GM19240 (cell line): Measurements from ENCODE around the gene REC8.

ENCODE experiments used
- DNase-seq: peaks from one replicate; pipeline ENCODE4 v3.0.0; 2011; ENCODE audit warnings: low spot score; ENCODE audit not compliant: insufficient read length

REC8 gene

GRCh38 chr14:24171422-24172260, at the start of gene REC8:
TSS of gene REC8 (plus strand) at chr14:24172080. CDS start at chr14:24172553, 473 bp downstream.
- peak; percentile 95 for DNase-seq

- no peak for DNase-seq
Observed at GRCh38 chr14:24122416-24122815, 49.5 kb upstream of the REC8 start.

GRCh38 chr14:24122898-24123297, 49.0 kb upstream of the REC8 start:
- no peak for DNase-seq

- DNase-seq, result no peak
Observed at GRCh38 chr14:24123424-24124417, 48.2 kb upstream of the REC8 start.

GRCh38 chr14:24126939-24127338, 44.9 kb upstream of the REC8 start:
- DNase-seq, result no peak

- DNase-seq, result no peak
Observed at GRCh38 chr14:24127673-24128072, 44.2 kb upstream of the REC8 start.

GRCh38 chr14:24129410-24129998, 42.4 kb upstream of the REC8 start:
- DNase-seq, result no peak

- no peak for DNase-seq
Observed at GRCh38 chr14:24130380-24130716, 41.5 kb upstream of the REC8 start, which contains the start of gene FITM1. TSS of gene FITM1 (plus strand) at chr14:24130659. CDS start at chr14:24131564, 905 bp downstream.

- no peak for DNase-seq
Observed at GRCh38 chr14:24130717-24131548, 40.9 kb upstream of the REC8 start.

GRCh38 chr14:24131549-24131966, 40.3 kb upstream of the REC8 start:
- no peak for DNase-seq

- no peak for DNase-seq
Observed at GRCh38 chr14:24132061-24132685, 39.7 kb upstream of the REC8 start.

GRCh38 chr14:24132976-24133375, 38.9 kb upstream of the REC8 start:
- DNase-seq, result no peak

GRCh38 chr14:24133735-24134134, 38.1 kb upstream of the REC8 start:
- no peak for DNase-seq

GRCh38 chr14:24135584-24135833, 36.4 kb upstream of the REC8 start:
- no peak for DNase-seq

- DNase-seq, result peak; percentile 86
Observed at GRCh38 chr14:24135834-24136683, 35.8 kb upstream of the REC8 start, which contains the start of gene PSME1. TSS of gene PSME1 (plus strand) at chr14:24136194. CDS start at chr14:24136263, 69 bp downstream.

GRCh38 chr14:24136684-24137528, 35.0 kb upstream of the REC8 start:
- no peak for DNase-seq

- DNase-seq, result no peak
Observed at GRCh38 chr14:24137529-24138395, 34.1 kb upstream of the REC8 start.
